ENCODE measurements around the gene ARID5A. TPM values are rescaled to one million over a fixed set of nuclear protein-coding genes. Genes with fewer than 3 reads are reported as not detected.
"Not testable (repeated sequence)": the region's sequence is repeated elsewhere in the genome, so short reads cannot be mapped to it uniquely, and the experiment has no call there.

ARID5A gene
- total RNA-seq, 1 donor from 2014 or later: 16.2 TPM

DNA sequence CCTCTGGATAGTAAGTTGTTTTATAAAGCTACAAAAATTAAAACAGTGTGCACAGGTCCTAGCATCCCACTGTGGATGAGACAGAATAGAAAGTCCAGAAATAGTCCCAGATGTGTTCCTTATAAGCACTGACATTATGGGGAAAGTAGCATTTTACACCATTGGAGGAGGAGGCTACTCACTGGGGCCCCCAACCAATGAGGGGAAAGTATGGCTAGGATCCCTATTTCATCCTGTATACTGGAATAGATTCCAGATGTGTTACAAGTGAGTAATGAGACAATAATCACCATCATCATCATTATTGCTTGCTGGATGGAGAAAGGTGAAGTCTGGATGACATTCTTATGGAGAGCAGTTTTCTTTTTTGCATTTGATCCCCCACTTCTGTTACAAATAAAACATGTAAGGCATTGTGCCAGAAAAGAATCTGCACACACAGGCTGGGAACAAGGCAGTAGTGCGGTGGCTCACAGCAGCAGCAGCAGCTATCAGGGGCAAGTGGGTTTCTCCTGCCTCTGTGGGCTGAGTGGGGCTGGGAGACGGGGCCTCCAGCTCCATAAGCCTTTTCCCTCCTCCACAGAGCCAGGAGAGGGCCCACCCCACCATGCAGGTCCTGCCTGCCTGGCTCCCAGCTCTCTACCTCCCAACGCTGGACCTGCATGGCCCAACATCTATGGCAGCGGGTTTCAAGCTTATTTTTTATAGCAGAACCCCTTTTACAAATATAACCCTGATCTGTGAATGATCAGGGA is 5.0 kb downstream of the ARID5A start:
- peak; percentile 73 for DNase-seq

DNA sequence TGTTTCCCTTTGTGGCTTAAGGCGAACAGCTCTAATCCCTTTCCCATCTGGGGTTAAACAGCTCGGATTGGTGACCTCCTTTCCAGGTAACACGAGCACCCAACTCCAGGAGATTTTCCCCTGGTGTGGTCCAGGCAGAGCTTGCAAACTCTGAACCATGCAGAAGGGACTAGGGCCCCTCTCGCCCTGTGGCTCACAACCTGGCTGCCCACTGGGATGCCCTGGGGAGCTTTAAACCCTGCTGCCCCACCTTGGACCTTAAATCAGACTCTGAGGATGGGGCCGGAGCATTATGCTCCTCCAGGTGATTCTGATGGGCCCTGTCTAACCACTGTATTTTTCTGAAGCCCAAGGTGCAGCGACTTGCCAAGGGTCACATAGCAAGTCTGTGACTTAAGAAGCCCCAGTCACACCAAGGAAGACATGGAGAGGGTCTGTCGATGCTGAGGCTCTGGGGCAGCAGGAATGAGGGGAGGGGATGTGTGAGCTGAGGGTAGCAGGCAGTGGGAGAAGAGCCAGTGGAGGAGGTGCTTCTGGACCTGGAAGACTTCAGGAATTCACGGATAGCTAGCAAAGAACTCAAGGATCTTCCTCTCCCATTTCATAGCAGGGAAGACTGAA is 5.9 kb downstream of the ARID5A start:
- no peak for DNase-seq

DNA sequence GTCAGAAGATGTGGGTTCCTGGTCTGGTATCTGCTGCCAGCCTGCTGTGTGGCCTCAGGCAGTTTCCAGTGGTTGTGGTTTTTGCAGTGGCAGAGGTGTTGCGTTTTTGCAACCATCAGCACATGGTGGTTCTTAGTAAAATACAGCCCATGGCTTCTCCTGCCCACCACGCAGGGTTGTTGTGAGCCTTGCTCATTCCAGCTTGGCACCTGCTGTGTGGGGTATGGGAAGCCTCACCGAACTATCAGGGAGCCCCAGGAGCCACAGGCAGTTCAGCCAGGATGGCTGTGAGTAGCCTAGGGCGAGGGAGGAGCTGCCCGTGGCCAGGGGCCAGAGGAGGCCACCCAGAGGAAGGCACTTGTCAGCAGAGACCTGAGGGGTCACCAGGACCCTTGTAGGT is 9.8 kb downstream of the ARID5A start:
- no peak for DNase-seq

DNA sequence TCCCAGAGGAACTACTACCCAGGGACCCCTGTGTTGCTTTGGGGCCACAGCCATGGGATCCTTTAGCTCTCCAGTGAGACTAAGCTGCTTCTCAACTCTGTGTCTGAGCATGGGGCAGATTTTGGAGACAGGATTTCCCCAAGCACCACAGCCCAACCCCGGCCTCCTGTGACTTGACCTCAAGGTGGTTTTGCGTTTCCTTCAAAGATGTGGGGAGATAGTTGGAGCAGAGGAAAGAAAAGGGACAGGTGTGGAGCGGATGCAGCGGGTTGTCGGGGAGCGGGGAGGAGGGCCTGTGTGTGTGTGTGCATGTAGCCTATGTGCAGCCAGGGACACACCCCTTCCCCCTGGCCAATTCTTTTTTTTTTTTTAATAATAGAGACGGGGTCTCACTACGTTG is 10.2 kb downstream of the ARID5A start:
- DNase-seq: no peak

DNA sequence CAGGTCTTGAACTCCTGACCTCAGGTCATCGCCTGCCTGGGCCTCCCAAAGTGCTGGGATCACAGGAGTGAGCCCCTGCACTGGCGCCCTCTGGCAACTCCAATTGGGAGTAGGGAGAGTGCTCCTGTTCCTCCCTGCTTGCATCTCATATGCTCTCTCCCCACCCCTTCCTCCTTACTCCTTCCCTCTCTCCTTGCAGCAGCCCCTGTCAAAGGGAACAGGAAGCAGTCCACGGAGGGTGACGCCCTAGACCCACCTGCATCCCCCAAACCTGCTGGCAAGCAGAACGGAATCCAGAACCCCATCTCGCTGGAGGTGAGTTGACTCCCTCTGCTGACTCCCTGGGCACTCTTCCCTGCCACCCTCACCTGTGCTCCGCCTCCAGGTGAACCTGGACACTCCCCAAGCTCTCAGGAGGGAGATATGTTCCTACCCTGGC is 10.7 kb downstream of the ARID5A start:
- no peak for DNase-seq

DNA sequence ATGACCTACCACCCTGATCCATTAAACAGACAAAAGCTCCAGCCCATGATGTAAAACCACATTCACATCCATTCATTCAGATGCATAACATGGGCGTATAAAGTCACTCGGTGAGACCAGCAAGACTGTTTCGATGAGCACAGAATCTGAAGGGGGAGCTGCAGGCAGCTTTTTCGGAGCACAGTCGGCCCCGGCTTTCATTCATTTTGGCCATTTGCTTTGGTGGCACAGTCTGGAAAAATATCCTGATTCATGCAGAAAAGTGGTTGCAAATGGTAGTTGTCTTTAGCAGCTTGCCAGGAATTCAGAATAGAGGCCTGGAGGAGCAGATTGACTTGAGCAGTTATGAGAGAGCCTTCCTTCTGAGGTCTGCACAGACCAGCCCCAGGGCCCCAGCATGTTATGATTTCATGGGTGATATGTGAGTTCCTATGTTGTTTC is 11.2 kb downstream of the ARID5A start:
- DNase-seq: no peak

DNA sequence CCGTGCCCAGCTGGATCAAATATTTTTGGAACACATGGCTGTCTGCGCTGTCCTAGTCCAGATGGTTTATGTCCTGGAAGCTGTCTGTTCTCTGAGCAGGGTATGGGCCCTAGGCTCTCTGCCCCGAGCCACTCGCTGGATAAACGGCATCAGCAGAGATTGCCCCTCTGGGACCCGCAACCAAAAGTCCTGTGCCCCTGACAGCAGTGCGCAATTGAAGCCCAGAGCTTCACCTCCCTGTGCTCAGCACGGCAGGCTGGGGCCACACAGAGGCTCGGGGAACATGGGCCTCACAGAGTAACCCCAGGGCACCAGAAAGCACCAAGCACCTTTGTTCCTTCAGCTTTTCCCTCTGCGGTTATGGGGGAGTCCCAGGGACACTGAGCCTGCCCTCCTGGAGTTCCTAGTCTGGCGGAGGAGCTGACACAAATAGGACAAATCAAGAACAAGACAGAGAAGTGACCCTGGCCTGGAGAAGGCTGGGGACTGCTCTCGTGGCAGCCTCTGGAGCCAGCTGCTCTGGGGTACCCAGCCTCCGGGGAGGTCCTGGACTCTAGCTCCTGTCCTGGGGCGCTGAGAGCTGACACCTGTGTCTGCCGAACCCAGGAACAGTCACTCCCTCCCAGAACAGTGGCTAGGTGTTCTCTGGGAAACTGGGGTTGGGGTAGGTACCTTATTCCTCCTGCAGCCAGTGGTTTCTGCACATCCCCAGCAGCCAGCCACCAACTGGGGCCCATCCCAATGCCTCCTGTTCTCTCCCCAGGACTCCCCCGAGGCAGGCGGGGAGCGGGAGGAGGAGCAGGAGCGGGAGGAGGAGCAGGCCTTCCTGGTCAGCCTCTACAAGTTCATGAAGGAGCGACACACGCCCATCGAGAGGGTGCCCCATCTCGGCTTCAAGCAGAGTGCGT is 12.3 kb downstream of the ARID5A start:
- DNase-seq: no peak

DNA sequence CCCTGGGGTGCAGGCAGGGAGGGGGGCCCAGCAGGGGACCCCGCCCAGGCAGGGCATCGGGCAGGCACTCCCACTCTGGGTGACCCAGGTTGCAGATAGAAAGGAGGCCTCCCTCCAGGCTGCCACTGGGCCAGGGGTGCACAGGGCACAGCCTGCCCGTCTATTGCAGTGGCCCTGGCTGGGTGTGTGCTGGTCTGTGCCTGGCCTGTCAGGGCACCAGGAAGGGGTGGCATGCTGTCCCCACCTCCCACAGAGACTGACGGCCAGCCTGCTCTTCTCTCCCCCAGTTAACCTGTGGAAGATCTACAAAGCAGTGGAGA is 12.9 kb downstream of the ARID5A start:
- DNase-seq: no peak

DNA sequence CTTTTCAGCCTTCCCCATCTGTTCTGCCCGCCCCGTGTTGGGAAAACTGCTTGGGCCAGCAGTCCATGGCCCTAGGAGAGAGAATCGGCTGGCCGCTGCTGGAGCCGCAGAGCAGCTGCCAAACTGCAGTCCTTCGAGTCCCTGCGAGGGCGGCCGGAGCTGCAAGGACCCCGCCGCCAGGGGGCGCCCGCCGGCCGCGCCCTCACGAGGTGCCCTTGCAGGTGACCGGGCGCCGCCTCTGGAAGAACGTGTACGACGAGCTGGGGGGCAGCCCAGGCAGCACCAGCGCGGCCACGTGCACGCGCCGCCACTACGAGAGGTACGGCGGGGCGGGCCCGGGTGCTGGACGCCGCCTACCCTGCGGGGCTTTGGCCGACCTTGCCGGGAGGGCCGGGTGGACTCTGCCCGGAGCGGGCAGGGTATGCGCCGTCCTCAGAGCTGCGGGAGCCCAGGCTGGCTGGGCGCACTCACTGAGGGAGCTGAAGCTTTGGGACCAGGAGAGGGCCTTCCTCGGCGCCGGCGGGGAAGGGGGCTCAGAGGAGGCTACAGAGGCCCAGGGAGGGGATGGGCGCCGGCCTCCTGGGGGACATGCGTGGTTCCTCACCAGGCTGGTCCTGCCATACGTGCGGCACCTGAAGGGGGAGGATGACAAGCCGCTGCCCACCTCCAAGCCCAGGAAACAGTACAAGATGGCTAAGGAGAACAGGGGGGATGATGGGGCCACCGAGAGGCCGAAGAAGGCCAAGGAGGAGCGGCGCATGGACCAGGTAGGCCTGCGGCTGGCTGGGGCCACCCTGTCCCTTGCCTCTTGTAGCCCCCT is 13.6 kb downstream of the ARID5A start:
- no peak for DNase-seq

DNA sequence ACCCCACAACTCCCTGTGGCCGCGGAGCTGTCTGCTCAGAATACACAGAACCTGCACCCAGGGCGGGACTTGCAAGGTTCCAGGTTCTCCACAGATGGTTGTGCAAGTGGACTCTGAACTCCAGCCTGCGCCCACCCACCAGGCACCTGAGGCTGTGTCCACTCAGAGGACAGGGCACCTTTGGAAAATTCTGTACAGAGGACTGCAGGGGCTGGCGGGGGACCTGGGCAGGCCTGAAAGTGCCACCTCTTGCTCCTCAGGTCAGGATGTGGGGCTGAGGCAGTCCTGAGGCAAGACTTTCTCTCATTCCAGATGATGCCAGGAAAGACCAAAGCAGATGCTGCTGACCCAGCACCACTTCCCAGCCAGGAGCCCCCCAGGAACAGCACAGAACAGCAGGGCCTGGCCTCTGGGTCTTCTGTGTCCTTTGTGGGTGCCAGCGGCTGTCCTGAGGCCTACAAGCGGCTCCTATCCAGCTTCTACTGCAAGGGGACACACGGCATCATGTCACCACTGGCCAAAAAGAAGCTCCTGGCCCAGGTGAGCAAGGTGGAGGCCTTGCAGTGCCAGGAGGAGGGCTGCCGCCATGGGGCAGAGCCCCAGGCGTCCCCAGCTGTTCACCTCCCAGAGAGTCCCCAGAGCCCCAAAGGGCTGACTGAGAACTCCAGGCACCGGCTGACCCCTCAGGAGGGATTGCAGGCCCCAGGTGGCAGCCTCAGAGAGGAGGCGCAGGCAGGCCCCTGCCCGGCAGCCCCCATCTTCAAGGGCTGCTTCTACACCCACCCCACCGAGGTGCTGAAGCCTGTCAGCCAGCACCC is 14.4 kb downstream of the ARID5A start:
- no peak for DNase-seq

DNA sequence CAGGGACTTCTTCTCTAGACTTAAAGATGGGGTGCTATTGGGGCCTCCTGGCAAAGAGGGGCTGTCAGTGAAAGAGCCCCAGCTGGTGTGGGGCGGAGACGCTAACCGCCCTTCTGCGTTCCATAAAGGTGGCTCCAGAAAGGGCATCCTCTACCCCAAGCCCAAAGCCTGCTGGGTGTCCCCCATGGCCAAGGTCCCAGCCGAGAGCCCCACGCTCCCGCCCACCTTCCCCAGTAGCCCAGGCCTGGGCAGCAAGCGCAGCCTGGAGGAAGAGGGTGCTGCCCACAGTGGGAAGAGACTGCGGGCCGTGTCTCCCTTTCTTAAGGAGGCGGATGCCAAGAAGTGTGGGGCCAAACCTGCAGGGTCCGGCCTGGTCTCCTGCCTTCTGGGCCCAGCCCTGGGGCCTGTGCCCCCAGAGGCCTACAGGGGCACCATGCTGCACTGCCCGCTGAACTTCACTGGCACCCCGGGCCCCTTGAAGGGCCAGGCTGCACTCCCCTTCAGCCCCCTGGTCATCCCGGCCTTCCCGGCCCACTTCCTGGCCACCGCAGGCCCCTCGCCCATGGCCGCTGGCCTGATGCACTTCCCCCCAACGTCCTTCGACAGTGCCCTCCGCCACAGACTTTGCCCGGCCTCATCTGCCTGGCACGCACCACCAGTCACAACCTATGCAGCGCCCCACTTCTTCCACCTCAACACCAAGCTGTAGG is 15.2 kb downstream of the ARID5A start:
- no peak for DNase-seq

DNA sequence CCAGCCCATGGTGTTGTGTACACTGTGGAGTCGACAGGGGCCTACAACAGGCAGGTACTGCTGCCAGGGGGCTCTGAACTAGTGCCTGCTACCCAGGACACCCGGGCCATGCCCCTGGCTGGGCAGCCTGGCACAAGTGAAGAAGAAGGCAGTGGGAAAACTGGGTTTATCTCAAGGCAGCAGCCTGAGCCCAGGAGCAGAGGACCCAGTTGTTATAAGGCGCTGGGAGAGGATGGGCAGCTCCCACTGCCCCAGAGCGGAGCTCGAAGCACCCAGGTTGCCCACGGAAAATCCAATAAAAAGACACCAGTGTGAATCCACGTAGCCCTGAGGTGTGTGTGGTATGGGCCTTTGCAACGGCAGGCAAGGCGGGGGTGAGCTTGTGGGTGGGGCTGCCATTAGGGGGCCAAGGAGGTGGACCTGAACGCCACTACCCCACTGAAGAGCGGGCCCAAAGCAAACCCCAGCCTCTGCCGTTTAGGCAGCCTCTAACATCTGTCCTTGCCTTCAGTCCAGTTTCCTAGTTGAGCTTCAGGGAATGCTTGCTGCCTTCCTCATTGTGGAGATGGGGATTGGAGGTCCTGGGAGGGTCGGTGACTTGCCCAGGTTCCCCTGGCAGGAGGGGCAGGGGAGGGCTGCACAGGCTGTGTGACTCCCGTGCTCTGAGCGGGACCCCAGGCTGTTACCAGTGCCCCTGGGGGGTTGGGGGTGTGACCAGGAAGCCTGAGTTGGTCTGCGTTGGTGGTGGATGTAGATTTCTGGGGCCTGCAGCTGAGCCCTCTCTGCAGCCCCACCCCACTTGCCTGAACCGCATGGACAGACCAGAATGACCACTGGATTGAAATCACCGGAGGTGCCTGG is 16.0 kb downstream of the ARID5A start:
- DNase-seq: no peak

DNA sequence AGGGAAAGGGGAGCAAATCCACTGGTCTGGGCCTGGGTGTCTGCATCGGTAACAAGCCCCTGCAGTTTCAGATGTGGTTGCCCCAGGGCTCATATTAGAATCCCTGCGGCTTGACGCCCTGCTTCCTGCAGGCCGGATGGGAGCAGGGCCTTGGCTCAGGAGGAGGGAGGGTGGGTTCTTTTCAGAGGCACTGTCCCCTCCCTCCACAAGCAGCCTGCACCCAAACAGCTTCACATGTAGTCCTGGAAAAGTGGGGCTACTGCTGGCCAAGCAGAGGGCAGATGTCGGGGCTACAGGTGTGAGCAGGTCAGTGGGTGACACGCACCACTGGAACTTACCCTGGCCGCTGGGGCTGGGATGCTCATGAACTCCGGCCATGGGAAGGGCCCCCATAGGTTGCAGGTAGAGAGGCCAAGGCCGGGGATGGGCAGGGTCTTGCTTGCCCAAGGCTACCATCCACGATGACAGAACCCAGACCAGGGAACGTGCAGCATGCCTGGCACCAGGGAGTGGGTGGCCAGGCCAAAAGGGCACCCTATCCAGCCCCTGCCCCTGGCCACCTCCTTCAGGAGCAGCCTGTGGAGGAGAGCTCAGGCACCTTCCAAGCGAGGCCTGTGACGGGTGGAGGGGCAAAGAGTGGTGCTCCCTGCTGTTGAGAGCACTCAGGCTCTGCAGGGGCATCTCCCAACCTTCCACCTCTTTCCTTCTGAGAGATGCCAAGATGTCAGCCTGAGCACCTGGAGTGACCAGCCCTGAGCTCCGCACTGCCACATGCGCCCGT is 16.8 kb downstream of the ARID5A start:
- DNase-seq: no peak

DNA sequence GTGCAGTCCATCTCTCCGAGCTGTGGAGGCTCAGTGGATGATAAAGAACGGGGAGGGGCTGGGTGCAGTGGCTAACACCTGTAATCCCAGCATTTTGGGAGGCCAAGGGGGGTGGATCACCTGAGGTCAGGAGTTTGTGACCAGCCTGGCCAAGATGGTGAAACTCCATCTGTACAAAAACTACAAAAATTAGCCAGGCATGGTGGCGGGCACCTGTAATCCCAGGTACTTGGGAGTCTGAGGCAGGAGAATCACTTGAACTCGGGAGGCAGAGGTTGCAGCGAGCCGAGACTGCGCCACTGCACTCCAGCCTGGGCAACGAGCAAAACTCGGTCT is 17.4 kb downstream of the ARID5A start:
- DNase-seq: not testable (repeated sequence)

DNA sequence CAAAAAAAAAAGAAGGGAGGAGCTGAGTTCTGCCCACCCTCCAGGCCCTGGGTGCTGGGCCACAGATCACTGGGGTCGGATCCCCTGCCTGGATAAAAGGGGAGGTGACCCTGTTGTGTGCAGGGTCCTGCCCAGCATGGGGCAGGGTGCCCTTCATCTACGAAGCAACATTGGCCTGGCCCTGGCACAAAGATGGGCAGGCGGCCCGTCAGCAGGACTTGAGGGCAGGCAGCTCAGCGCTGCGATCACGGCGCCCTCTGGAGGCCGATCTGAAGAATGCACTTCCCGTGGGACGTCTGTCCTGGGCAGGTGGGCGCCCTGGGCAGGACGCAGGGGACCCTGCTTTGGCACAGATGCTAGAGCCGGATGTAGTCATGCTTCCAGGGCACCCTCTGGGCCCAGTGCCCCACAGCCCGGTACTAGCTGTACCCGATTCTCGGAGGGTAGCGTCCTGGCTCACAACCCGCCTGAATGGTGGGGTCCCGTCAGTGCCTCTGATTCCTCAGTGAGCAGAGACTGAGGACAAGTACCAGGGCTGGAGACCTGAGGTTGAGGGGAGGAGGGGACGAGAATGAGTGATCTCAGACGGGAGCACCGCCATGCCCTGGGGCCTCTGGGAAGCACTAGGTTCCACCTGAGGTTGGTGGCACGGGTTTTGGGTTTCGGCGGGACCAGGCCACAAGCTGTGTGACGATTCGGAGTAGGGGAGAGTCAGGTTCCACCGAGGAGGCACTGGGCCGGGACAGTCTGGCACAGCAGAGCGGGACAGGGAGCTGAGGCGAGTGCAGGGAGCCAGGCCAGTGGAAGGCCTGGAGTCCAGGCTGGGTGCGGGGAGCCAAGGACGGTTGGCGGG is 18.0 kb downstream of the ARID5A start:
- peak; percentile 25 for DNase-seq

DNA sequence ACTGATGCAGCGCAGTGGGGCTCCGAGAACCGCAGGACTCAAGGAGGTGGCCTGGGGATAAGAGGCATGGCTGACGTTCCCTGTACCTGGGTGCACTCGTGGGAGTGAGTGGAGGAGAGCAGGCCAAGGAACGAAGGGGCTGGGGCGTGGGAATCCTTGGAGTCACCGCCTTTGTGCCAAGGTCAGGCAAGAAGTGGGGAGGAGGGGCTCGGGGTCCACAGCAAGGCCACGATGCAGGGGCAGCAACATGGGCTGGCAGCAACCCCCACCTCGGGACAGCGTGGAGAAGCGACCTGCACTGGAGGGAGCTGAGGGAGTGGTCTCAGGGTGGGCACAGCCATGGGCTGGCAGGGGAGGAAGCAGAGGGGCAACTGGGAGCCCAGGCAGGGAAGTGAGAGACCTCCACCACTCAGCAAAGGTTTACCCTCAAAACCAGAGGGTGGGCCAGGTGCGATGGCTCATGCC is 18.6 kb downstream of the ARID5A start:
- no peak for DNase-seq

DNA sequence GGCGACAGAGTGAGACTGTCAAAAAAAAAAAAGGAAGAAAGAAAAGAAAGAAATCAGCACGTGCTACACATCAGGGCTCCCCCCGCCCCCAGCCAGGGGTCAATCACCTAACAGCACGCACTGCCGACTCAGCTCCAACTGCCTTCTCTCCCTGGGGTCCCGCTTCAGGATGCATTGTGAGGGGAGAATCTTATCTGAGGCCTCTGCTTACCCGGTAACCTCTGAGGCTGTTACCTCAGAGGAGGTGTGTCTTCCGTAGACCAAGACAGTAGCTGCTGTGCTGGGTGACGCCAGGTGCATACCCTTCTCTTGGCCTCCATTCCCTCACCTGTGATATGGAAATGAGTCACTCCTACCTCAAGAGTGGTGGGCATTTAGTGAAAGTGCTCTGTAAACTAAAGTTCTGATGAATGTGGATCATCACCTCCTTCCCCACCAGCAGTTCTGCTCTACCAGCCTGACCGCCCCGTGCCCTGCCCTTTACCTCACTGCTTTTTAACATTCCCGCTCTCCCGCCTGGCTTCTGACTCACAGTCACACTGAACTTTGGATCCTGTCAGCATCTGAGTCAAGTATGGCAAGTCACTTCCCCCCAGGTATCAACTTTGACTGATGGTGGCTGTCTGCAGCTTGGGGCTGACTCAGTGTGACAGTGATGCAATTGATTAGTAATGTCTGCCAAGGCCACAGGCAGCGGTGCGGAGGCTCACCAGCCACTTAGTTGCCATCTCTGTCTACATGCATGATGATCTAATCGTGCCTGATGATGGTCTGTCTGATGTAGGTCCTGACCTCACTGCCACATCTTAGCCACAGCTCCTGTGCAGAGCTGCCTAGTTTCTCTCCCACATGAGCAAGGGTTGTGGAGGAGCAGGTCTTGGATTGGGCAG is 20.1 kb downstream of the ARID5A start:
- no peak for DNase-seq

Measured in skin of body (tissue), 2 donors.